Lung (tissue), 12 donors: ENCODE data around the gene CCDC3. TPM values are rescaled to one million over a fixed set of nuclear protein-coding genes. Genes with fewer than 3 reads are reported as not detected.

ENCODE experiments used
- ATAC-seq: fragments of 200-7000 bp; cut with Tn5 transposase; one replicate; pipeline ENCODE4 v1.9.1; 2020; ENCODE audit warnings: moderate number of reproducible peaks; ENCODE audit not compliant: insufficient read depth, low FRiP score
- DNase-seq, 3 donors: peaks; one replicate each; pipeline ENCODE4 v3.0.0-alpha.2; 2013 to 2017
- H3K27ac ChIP-seq, 2 donors: one replicate each; pipeline ENCODE4 v1.5.1; 2013; ENCODE audit warnings: mild to moderate bottlenecking in 2 of 2, moderate library complexity in 2 of 2, control low read depth in 1 of 2, inconsistent platforms in 1 of 2, low read depth in 1 of 2, low read length in 1 of 2
- H3K27me3 ChIP-seq, 3 donors: one replicate each; pipeline ENCODE4 v1.5.1; 2013; ENCODE audit warnings: low read length in 2 of 3; ENCODE audit not compliant: control insufficient read depth in 3 of 3, insufficient read depth in 3 of 3
- H3K36me3 ChIP-seq, 4 donors: one replicate each; pipeline ENCODE4 v1.5.1; 2013; ENCODE audit warnings: low read length in 4 of 4, mild to moderate bottlenecking in 1 of 4, moderate library complexity in 1 of 4; ENCODE audit not compliant: control insufficient read depth in 4 of 4, insufficient read depth in 4 of 4
- H3K4me1 ChIP-seq, 5 donors: one replicate each; pipeline ENCODE4 v1.5.1; 2013; ENCODE audit warnings: low read length in 5 of 5, mild to moderate bottlenecking in 2 of 5, moderate library complexity in 1 of 5; ENCODE audit not compliant: control insufficient read depth in 5 of 5, insufficient read depth in 5 of 5
- H3K4me3 ChIP-seq: one replicate; pipeline ENCODE4 v1.5.1; 2013; ENCODE audit warnings: mild to moderate bottlenecking, control low read depth, moderate library complexity
- H3K9ac ChIP-seq, 2 donors: one replicate each; pipeline ENCODE4 v1.5.1; 2013; ENCODE audit warnings: low read length in 2 of 2, control low read depth in 1 of 2; ENCODE audit not compliant: insufficient read depth in 1 of 2
- H3K9me3 ChIP-seq, 4 donors: one replicate each; pipeline ENCODE4 v1.5.1; 2013; ENCODE audit warnings: low read length in 3 of 4, mild to moderate bottlenecking in 1 of 4, moderate library complexity in 1 of 4; ENCODE audit not compliant: control insufficient read depth in 4 of 4, insufficient read depth in 3 of 4
- CTCF ChIP-seq: IDR thresholded peaks from 2 replicates; pipeline ENCODE4 v1.5.1; 2012; ENCODE audit warnings: mild to moderate bottlenecking; ENCODE audit errors: control extremely low read depth, extremely low read depth
- WGBS, 2 donors: extraction: QIAGEN DNeasy Blood & Tissue Kit; methylation state at CpG; one replicate each; pipeline ENCODE4 v1.1.7; 2013; 5-methylcytosine and 5-hydroxymethylcytosine counted together
- polyA plus RNA-seq, 2 donors: library from polyadenylated mRNA; stranded (reverse); fragments of 200-250 nt; gene quantifications; one replicate each; pipeline ENCODE4 v1.2.1, GENCODE V29; 2013
- total RNA-seq, 2 donors: library from RNA; depleted of rRNA in 1 of 2; stranded (reverse); fragments of >200 nt in 1 of 2; gene quantifications; one replicate each; pipeline ENCODE4 v1.2.1, GENCODE V29; 2014 to 2021
- donor health status: control.
- donor health status: control.
- donor health status: Bipolar disorder and iron deficiency.
- donor health status: healthy.
- donor health status: DM: yes; HTN: yes; CAD: no.

Gene CCDC3
- total and polyA plus RNA-seq, 4 donors, result 4.1 to 21.5 (median 11.0) TPM

DNA sequence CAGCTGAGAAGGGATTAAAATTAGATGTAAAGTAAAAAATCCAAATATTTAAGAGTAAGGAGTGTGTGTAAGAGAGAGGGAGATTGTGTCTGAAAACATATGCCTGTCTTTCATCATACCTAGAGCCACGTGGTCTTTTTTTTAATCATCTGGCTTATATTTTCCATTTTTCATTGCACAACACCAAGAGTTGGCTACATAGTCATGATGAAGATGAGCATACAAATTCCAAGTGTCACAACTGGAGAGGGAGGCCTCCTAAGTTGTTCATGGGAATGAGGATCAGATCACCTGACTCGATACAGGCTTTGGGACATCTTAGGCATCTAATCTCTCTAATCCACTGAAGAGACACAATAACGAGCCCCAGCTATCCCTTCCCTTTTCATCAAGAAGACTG, 47.2 kb upstream of the CCDC3 start:
- Histone ChIP-seq H3K4me3 (no peak overlapping the region), H3K4me1 (no peaks in the 10 kb centered on the region), H3K9ac (no peak overlapping the region), H3K36me3 (no peaks in the 10 kb centered on the region), H3K27ac (no peak overlapping the region), H3K9me3 (no peaks in the 10 kb centered on the region), H3K27me3 (peaks cover 0 to 21% (median 0%) of the 10 kb centered on the region in 3 donors)
- WGBS, 2 donors, result 49 to 58% methylated on average over 3 of the region's 3 CpGs
- no peak for ATAC-seq
- no peak for DNase-seq
- no peak for TF ChIP-seq CTCF

GRCh38 chr10:13047529-13048206, 46.2 kb upstream of the CCDC3 start:
- DNase-seq (no peak), ATAC-seq (no peak)
- Histone ChIP-seq H3K36me3 (no peaks in the 10 kb centered on the region), H3K9me3 (no peaks in the 10 kb centered on the region), H3K4me3 (no peak overlapping the region), H3K27ac (no peak overlapping the region), H3K4me1 (no peaks in the 10 kb centered on the region), H3K27me3 (peaks cover 0 to 18% (median 0%) of the 10 kb centered on the region in 3 donors), H3K9ac (no peak overlapping the region)
- 71 to 73% methylated on average over 12 of the region's 12 CpGs for WGBS, 2 donors
- no peak for TF ChIP-seq CTCF

GRCh38 chr10:13046851-13047528, 45.5 kb upstream of the CCDC3 start:
- H3K27me3 ChIP-seq, result peaks cover 0 to 16% (median 0%) of the 10 kb centered on the region in 3 donors
- no peak for TF ChIP-seq CTCF
- DNase-seq, result no peak
- ATAC-seq, result no peak
- no peak overlapping the region for H3K9ac ChIP-seq
- no peaks in the 10 kb centered on the region for H3K4me1 ChIP-seq
- H3K27ac ChIP-seq, result no peak overlapping the region
- H3K36me3 ChIP-seq, result no peaks in the 10 kb centered on the region
- 83 to 84% methylated on average over 6 of the region's 6 CpGs for WGBS, 2 donors
- H3K9me3 ChIP-seq, result no peaks in the 10 kb centered on the region
- peak overlapping the region; percentile 4 for H3K4me3 ChIP-seq
